Rectal smooth muscle tissue (tissue), 1 donor: ENCODE results near the gene MYO5A.
"Not testable (repeated sequence)": the region's sequence is repeated elsewhere in the genome, so short reads cannot be mapped to it uniquely, and the experiment has no call there.

Experiments
- H3K27ac ChIP-seq: one replicate; pipeline ENCODE4 v1.7.0; 2013; ENCODE audit warnings: low read depth, low read length, inconsistent platforms
- H3K27me3 ChIP-seq: one replicate; pipeline ENCODE4 v1.7.0; 2013; ENCODE audit warnings: low read length; ENCODE audit not compliant: control insufficient read depth, insufficient read depth
- H3K36me3 ChIP-seq: one replicate; pipeline ENCODE4 v1.7.0; 2013; ENCODE audit warnings: low read length; ENCODE audit not compliant: control insufficient read depth, insufficient read depth
- H3K4me1 ChIP-seq: one replicate; pipeline ENCODE4 v1.7.0; 2013; ENCODE audit warnings: low read length; ENCODE audit not compliant: control insufficient read depth, insufficient read depth
- H3K4me3 ChIP-seq: one replicate; pipeline ENCODE4 v1.7.0; 2013; ENCODE audit warnings: low read length
- H3K9ac ChIP-seq: one replicate; pipeline ENCODE4 v1.7.0; 2013; ENCODE audit warnings: low read length

The MYO5A gene

GRCh38 chr15:52439470-52439869 is 89.2 kb downstream of the MYO5A start:
- Histone ChIP-seq H3K27me3 (no peaks in the 10 kb centered on the region), H3K27ac (no peak overlapping the region), H3K9ac (no peak overlapping the region), H3K4me1 (no peaks in the 10 kb centered on the region), H3K4me3 (no peak overlapping the region), H3K36me3 (no peaks in the 10 kb centered on the region)

GRCh38 chr15:52439042-52439441 is 89.6 kb downstream of the MYO5A start:
- not testable (repeated sequence) for H3K9ac ChIP-seq, H3K4me1 ChIP-seq, H3K36me3 ChIP-seq, H3K27ac ChIP-seq, H3K4me3 ChIP-seq, H3K27me3 ChIP-seq

GRCh38 chr15:52438047-52438446 is 90.6 kb downstream of the MYO5A start:
- no peaks in the 10 kb centered on the region for H3K4me1 ChIP-seq
- H3K27ac ChIP-seq = no peak overlapping the region
- no peak overlapping the region for H3K9ac ChIP-seq
- H3K36me3 ChIP-seq = no peaks in the 10 kb centered on the region
- H3K27me3 ChIP-seq = no peaks in the 10 kb centered on the region
- no peak overlapping the region for H3K4me3 ChIP-seq

GRCh38 chr15:52437646-52438045 is 91.0 kb downstream of the MYO5A start:
- no peaks in the 10 kb centered on the region for H3K36me3 ChIP-seq

GRCh38 chr15:52436981-52437380 is 91.7 kb downstream of the MYO5A start:
- Histone ChIP-seq H3K36me3 (no peaks in the 10 kb centered on the region), H3K27ac (no peak overlapping the region), H3K4me1 (no peaks in the 10 kb centered on the region)

More at GRCh38 chr15:52437646-52438045, 91.0 kb downstream of the MYO5A start:
- H3K9ac ChIP-seq = no peak overlapping the region
- no peak overlapping the region for H3K27ac ChIP-seq
- no peak overlapping the region for H3K4me3 ChIP-seq
- no peaks in the 10 kb centered on the region for H3K4me1 ChIP-seq
- H3K27me3 ChIP-seq = no peaks in the 10 kb centered on the region

GRCh38 chr15:52434885-52435284 is 93.8 kb downstream of the MYO5A start:
- no peaks in the 10 kb centered on the region for H3K27me3 ChIP-seq
- no peak overlapping the region for H3K27ac ChIP-seq
- H3K9ac ChIP-seq = no peak overlapping the region
- no peaks in the 10 kb centered on the region for H3K36me3 ChIP-seq
- no peaks in the 10 kb centered on the region for H3K4me1 ChIP-seq
- H3K4me3 ChIP-seq = no peak overlapping the region

More at GRCh38 chr15:52436981-52437380, 91.7 kb downstream of the MYO5A start:
- no peak overlapping the region for H3K9ac ChIP-seq
- no peaks in the 10 kb centered on the region for H3K27me3 ChIP-seq
- H3K4me3 ChIP-seq = no peak overlapping the region

- no peaks in the 10 kb centered on the region for H3K27me3 ChIP-seq
- H3K27ac ChIP-seq = no peak overlapping the region
- H3K36me3 ChIP-seq = peaks cover 2% of the 10 kb centered on the region
- H3K4me3 ChIP-seq = no peak overlapping the region
- no peaks in the 10 kb centered on the region for H3K4me1 ChIP-seq
- no peak overlapping the region for H3K9ac ChIP-seq
These were observed 100.4 kb downstream of the MYO5A start for GRCh38 chr15:52428297-52428696.

- H3K9ac ChIP-seq = no peak overlapping the region
- H3K4me1 ChIP-seq = no peaks in the 10 kb centered on the region
- H3K4me3 ChIP-seq = no peak overlapping the region
These were observed 100.9 kb downstream of the MYO5A start for GRCh38 chr15:52427804-52428203.

GRCh38 chr15:52424856-52425431 is 103.7 kb downstream of the MYO5A start:
- H3K9ac ChIP-seq = no peak overlapping the region
- H3K4me1 ChIP-seq = no peaks in the 10 kb centered on the region
- H3K4me3 ChIP-seq = no peak overlapping the region
- no peaks in the 10 kb centered on the region for H3K27me3 ChIP-seq
- H3K27ac ChIP-seq = no peak overlapping the region
- peaks cover 2% of the 10 kb centered on the region for H3K36me3 ChIP-seq

More at GRCh38 chr15:52427804-52428203, 100.9 kb downstream of the MYO5A start:
- Histone ChIP-seq H3K27me3 (no peaks in the 10 kb centered on the region), H3K27ac (no peak overlapping the region), H3K36me3 (peaks cover 2% of the 10 kb centered on the region)

GRCh38 chr15:52423852-52424251 is 104.8 kb downstream of the MYO5A start:
- H3K36me3 ChIP-seq = peaks cover 2% of the 10 kb centered on the region
- H3K9ac ChIP-seq = no peak overlapping the region
- H3K4me3 ChIP-seq = no peak overlapping the region
- H3K27ac ChIP-seq = no peak overlapping the region
- H3K27me3 ChIP-seq = no peaks in the 10 kb centered on the region
- no peaks in the 10 kb centered on the region for H3K4me1 ChIP-seq

- H3K4me3 ChIP-seq = no peak overlapping the region
- no peak overlapping the region for H3K27ac ChIP-seq
- H3K36me3 ChIP-seq = no peaks in the 10 kb centered on the region
- no peak overlapping the region for H3K9ac ChIP-seq
- H3K27me3 ChIP-seq = no peaks in the 10 kb centered on the region
- no peaks in the 10 kb centered on the region for H3K4me1 ChIP-seq
These were observed 106.7 kb downstream of the MYO5A start for GRCh38 chr15:52422001-52422400.

- no peak overlapping the region for H3K9ac ChIP-seq
- no peaks in the 10 kb centered on the region for H3K4me1 ChIP-seq
- H3K27ac ChIP-seq = no peak overlapping the region
- H3K27me3 ChIP-seq = no peaks in the 10 kb centered on the region
- H3K36me3 ChIP-seq = no peaks in the 10 kb centered on the region
- no peak overlapping the region for H3K4me3 ChIP-seq
These were observed 107.7 kb downstream of the MYO5A start for GRCh38 chr15:52421029-52421428.

GRCh38 chr15:52419494-52419893 is 109.2 kb downstream of the MYO5A start:
- Histone ChIP-seq H3K36me3 (no peaks in the 10 kb centered on the region), H3K4me3 (no peak overlapping the region), H3K27ac (no peak overlapping the region), H3K4me1 (no peaks in the 10 kb centered on the region), H3K9ac (no peak overlapping the region), H3K27me3 (no peaks in the 10 kb centered on the region)
